Measurements from ENCODE around the gene ITIH4.

Gene ITIH4

DNA sequence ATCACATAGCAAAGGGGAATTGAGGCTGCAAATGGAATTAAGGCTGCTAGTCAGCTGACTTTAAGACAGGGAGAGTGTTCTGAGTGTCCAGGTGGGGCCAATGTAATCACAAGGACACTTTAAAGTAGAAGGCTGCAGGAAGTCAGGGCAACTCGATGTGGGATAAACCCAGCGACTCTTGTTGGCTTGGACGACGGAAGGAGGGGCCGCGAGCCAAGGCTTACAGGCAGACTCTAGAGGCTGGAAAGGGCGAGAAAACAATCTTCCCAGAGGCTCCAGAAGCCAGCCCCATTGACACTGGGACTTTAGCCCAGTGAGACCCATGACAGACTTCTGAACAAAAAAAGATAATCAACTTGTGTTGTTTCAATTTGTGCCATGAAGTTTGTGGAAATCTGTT, 17.3 kb upstream of the ITIH4 start:
- no peak for DNase-seq

DNA sequence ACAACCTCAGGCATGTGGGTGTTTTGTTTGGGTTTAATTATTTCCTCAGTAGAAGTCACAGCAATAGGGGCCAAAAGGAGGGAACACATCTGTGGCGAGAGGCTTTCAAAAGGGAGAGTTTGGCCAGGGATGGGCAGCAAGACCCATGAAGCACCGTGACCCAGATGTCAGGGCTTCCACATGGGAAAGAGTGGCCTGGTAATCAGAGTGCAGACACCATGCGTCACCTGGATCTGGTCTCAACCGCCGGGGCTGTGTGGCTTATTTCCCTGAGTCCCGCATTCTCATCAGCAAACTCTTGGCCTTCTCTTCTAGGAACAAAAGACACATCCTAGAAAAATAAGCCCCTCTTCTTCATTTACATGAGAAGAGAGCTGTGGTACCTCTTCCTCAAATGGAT, 16.8 kb upstream of the ITIH4 start:
- no peak for DNase-seq

DNA sequence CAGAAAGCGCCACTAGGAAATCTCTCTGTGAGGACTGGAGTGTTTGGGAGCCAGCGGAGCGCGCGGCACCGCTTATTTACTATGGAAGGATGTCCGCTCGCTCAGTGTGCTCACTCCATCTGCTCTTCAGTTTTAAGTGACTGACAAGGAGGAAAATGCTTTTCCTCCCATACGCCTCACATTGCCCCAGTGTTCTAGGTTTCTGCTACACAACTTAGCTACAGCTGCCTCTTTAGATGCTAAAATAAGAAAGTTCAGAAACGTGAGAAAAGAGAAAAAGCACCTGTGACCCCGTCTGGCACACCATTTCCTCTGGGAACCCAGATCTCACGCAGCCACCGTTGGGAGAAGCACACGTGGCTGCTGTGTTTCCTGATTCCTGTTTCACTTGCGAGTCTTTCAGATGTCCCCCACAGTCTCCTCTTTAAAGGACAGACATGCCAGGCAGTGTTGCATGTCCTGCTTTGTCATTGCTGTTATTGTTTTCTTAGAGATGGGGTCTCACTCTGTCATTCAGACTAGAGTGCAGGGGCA, 16.0 kb upstream of the ITIH4 start:
- DNase-seq: no peak

DNA sequence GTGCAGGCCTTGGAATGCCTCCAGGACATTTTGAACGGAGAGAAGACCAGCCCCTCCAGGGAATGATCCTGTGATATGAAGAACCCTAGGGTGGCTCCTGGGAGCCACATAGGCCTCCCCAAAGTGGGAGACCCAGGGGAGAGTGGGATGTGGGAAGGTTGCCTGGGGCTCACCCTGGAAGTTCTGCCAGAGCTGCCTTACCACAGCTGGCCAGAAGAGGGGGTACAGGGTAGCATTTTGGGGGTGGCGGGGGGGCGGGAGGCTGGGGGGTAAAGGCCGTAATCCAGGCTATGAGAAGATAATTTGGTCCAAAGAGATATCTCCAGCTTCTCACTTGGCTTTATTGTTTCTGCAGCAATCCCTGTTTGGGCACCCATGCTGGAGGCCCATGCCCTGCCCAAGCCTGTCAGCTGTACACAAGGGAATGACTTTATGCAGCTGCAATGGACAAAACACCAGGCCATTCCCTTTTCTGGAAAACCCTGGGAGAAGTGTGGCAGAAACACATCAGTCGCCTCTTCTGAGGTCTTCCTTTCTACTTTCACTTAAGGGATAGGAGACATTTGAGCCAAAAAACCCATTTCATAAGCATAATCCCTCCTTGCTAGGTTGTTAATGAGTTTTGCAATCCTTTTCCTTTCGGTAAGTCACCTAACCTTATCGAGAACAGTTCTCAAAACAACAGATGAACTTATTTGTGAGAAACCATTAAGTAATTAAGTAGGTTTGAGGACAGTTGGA, 15.4 kb upstream of the ITIH4 start:
- DNase-seq: no peak

DNA sequence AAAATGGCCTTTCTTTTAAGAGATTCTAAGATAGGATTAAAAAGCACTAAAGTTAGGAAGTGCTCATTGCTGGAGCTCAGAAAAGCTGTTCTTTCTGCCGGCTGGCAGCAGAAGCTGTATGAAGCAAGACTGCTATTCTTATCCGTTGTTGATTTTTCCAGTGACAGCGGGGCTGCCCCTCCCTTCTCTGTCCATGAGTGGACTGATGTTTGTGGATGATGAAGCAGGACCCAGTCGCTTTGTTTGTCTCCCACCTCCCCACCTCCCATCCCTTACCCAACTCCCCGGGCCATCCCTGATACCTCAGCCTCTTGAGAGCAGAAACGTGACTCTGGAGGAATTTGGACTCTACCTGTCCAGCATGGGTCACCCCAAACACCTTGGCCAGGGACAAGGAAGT, 14.7 kb upstream of the ITIH4 start:
- DNase-seq: no peak

DNA sequence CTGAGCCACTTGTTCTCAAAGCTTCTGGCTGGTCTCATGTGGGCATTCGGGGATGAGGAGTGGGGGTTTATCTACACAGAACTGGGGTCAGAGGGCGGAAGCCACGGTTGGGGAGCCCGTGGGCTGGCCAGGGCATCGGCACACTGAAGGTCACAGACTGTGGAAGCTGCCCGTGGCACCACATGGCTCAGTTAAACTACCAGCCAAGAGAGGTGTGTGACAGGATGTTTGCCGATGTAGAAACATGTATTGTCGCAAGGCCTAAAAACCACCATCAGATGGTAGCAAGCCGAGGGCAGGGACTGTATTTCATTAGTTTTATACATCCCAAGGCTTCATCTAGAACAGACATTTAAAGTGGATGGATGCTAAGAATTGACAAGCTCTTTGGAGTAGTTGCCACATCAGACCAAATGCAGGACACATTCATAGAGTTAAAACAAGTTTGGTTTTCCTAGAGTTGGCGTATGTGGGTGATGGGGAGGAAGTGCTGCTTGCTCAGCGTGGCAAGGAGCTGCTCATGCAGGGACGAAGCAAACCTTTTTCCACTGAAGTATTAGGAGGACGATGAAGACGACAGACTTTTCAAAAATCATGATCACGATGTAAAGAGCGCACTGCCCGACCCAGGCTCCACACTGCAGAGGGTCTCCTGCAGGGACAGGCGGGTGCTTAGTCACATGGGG, 14.0 kb upstream of the ITIH4 start:
- DNase-seq: no peak

DNA sequence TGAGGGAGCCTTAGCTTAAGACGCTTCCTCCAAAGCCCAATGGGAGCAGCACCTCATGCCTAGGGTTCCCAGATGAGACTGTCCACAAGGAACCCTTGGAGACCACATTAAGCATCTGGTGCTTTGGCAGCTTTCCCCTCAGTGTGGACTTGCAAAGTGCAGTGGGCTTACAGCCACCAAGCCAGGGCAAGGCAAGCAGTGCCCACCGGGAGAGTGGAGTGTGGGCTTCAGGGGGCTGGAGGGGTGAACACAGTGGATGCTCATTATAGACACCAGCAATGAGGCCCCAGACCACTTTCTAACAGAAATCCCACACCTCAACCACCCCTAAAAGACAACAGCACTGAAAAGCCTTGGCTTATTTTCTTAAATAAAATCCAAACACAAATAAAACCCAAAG, 13.4 kb upstream of the ITIH4 start:
- DNase-seq: no peak

DNA sequence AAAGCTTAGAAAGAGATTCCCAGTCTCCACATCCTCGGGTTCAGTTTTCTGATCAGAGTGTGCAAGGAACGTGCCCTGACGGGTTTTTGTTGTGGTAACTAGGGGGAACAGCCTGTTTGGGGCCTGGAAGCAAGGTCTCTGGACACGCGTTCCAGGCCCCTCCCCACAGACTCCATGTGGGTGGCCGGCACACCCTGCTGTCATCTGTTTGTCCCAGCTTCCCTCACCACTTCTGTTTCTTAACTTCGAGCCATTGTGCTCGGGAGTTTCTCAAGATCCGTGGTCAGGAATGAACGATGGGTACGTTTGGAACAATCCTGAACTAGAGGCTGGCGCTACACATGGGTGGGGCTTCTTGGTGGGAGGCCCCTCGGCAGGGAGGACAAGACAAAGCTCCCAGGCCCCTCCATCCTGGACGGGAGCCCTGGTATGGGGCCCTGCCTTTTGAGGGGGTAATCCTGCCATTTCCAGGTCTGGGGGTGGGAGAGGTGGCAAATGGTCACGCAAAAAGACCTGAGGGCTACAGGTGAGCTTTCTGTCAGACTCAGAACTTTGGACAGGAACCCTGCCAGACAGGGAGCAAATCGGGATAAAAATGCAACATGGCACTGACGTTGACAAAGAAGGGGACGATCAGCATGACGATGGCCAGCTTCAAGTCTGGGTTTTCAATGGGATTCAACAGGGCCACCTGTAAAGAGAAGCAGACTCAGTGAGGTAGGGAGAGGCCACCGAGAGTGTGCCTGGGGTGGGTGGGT, 12.8 kb upstream of the ITIH4 start:
- DNase-seq: no peak

DNA sequence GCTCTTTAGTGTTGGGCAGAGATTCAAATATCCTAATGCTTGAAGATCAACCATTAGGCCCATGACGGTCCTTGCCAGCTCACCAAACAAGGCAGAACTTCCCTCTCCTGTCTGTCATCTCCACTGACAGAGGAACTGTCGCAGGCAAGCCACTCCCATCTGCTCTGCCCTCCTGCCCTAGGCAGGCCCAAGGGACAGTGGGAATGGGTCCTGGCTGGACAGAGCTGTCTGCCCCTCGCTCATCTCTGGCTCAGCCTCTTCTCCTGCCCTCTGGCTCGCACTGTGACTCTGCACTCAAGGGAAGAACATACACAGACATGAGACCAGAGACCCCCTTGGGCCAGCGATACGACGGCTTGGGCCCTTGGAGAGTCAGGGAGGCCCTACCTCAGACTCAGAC, 12.0 kb upstream of the ITIH4 start:
- no peak for DNase-seq

DNA sequence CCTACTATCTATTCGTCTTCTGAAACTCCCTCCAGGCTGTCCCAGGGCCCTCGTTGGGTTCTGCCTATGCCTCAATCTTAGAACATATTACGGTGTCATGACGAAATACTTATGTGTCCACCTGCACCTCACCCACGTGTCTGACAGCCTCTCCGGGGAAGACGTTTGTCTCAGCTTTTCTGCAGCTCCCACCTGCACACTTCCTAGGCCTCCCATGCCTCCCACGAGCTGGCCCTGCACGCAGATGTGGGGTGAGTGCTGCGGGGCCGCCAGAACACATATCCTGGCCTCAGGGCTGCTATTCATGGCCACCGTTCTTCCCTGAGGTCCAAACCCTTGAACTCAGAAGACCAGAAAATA, 11.5 kb upstream of the ITIH4 start:
- no peak for DNase-seq

DNA sequence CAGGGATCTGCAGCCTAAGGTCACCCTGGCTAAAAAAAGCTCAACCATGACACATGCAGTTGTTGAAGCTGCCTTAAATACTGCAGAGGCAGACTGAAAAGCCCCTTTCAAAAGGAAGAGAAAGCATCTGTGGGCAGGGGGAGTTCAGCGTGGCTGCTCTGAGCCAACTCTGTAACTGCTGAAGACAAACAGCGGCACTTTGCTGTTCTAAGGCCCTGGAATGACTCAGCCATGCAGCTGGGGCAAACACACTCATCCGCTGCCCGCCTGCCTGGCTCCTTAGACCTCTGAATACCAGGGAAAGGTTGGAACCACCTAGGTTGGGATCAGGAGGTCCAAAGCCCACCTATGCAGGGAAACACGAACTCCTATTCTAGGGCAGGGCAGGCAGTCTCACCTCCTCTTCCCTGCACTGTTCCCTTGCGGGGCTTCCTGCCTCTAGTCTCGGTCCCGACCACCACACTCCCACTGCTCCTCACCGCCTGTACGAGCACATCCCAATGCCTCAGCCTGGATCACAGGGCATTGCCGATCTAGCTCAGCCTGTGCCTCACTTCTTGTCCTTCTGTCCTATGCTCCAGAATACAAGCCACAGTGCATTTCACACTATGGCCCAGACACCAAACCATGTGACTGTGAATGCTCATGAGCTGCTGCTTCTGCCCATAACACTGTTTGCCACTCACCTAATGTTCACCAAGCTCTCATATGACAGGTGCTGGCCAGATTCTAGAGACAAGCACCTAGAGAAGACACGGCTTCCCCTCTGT, 10.9 kb upstream of the ITIH4 start:
- DNase-seq: no peak

DNA sequence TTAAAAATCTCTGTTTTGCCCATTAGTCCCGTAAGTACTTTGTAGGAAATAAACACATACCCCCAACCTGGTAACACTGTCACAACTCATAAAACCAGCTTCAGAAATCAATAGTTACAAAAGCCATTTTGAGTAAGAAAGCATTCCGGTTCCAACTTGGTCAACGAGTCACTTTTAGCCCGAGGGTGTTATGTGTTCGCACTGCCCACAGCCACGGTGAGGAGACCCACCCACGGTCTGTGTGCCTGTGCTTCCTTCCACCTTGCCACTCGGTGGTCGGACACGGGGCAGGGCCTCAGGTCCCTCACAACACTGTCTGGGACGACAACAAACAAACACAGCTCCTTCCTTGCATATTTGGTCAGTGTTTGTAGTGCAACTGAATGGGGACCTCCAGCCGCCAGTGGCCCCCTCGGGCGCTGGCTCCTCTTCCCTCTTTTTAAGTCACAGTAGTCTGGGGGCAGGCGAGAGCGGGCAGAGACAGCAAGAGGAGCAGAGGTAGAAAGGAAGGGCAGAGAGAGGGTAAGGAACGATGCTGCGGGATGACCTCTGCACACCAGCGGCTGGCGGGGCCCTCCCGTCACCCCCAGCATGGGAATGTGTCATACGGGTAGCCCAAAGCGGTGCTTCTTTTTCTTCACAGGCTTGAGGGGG, 9.5 kb upstream of the ITIH4 start:
- no peak for DNase-seq

DNA sequence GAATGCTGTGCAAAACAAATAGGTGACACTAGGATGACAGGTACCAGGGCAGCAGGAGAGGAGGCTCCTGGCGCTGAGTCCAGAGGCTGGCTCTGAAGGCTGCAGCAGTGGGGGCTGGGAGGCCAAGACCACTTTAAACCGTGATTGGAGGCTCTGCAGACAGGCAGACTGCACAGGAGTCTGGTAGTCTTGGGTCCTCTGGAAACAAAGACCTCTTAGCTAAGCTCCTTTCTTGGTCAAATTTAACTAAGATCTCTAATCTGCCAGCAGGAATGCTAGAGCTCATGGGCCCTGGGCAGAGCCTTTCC, 8.8 kb upstream of the ITIH4 start:
- no peak for DNase-seq

DNA sequence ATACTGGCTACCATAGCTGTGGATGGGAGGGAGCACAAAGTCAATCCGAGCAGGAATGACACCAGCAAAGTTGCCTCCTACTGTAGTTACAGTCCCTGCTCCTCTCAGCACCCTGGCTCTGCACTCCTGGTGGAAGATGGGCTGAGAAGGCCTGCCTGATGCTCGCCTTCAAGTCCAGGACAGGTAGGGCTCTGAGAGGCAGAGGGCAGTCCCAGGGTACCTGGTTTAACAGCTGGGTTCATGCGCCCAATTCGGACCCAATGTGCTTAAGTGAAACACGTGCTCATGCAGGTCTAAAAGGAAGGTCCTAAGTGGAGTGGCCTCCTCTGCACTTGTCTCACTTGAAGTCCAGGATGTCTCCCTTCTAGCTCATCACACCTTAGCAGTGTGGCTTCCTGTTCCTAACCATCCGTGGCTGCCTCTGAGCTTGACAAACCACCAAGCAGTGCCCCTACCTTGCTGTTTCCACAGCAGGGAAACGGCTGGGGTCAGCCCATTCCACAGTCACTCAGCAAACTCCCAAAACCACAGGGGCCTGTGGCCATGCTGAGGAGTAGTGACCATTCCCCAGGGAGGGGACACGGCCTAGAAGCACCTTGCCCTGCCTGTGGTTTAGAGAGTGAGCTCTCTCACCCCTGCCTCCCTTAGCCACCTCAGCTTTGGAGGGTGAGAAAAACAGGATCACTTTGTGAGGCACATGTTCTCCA, 8.2 kb upstream of the ITIH4 start:
- DNase-seq: no peak

DNA sequence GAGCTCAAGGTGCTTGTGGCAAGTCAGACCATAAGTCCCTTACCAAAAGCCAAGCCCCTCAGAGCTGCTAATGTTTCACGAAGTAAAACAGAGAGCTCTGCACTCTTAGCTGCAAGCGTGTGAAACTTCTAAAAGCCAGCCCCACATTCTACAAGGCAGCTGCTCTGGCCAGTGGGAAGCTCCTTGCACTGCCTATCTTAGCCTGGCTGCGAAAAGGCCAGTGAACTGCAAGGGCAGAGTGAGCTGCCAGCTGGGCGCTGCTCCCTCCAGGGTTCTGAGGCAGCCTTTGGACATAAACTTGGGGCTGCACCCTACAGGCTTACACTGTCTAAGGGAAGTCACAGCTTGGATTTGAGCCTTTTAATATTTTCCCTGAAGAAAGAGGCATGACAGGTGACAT, 6.5 kb upstream of the ITIH4 start:
- no peak for DNase-seq

DNA sequence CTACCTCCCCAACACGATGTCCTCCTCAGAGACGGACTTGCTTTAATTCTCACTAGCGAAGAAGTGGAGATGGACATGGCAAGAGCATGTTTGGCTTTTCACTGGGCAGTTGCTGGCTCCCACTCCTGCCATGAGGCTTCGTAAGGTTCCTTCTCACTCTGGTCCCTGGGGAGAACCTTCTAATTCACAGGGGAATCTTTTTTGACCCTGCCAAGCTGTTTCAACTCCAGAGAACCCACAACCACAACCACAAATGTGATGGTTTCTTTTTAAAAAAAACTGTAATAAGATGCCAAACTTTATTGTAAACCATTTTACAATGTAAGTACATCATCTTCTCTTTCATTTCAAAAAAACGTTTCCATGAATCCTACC, 6.0 kb upstream of the ITIH4 start:
- DNase-seq: no peak

DNA sequence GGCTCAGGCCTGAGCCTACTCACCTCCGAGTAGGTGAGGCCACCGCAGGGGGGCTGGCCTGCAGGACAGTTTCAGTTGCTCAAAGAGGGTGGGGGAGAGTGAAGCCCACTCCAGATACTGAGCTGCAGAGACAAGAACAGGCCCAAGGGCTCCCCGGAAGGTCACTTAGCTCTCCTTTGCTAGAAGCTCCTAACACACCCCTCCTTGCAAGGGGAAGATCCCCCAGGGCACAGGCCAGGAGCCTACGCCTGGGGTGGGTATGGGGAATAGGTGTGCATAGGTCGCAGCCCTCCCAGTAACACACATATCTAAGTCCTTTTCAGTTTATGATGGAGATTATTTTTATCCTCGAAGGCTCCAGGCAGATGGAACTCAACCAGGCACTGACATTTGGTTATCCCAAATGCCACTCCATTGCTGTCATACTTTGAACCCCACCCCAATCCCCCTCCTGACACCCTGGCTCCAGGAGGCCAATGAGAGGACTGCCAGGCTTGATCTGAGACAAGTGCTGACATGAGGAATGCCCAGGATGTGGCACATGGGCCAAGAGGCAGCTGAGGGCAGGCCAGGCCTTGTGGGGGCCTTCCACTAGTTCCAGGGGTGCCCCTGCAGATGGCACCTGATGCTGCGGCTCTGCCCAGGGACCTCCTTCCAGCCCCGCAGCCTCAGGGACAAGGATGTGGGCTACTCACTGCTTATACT, 5.4 kb upstream of the ITIH4 start:
- DNase-seq: no peak

DNA sequence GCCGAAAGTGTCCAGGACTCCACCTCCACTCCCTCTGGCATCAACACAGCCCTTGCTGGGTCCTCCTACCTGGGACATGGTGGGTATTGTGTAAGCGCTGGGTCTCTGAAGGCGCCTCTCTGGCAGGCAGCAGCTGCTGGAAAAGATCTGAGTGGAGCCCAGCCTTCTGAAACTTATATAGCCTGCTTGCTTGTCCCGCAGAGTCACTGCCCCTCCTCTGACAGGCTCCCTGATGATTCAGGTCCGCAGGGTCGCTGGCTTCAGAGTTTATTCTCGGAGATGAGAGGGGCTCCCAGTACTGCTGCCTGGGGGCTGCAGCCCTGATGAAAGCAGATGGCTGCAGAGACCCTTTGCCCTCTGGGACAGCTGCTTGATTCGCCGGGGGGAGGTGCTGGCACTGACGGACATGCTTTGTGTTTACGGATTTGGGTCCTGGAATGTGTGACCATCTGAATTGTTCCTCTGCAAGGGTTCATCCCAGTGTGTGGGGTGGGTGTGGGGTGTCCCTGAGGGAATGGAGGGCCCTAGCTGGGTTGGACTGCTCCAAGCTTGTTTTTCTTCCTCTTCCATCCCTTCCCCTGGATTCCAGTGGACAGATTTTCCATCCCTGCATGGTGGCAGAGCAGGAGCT, 4.5 kb upstream of the ITIH4 start, which contains the start of gene MUSTN1:
TSS of gene MUSTN1 (minus strand) at position 149 of the 631 bp plus-strand sequence. CDS start at position 78, 71 bp downstream.
- no peak for DNase-seq

DNA sequence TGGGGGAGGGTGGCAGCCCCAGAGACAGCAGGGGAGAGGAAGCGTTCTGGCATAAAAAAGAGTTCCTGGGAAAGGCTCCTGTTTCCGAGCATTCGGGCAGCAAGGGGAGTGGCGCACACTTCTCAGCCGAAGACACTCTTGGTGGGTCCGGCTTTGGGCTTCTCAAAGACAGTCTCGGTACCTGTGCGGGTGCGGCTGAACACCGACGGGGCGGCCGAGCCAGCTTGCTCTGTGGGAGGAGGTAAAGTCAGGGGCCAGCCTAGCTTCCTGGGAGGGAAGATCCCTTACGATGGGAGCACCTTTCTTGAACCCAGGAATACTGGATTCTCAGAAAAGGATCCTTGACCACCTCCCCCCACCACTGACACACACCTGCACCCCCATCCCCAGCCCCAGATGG, 2.7 kb upstream of the ITIH4 start:
- no peak for DNase-seq

DNA sequence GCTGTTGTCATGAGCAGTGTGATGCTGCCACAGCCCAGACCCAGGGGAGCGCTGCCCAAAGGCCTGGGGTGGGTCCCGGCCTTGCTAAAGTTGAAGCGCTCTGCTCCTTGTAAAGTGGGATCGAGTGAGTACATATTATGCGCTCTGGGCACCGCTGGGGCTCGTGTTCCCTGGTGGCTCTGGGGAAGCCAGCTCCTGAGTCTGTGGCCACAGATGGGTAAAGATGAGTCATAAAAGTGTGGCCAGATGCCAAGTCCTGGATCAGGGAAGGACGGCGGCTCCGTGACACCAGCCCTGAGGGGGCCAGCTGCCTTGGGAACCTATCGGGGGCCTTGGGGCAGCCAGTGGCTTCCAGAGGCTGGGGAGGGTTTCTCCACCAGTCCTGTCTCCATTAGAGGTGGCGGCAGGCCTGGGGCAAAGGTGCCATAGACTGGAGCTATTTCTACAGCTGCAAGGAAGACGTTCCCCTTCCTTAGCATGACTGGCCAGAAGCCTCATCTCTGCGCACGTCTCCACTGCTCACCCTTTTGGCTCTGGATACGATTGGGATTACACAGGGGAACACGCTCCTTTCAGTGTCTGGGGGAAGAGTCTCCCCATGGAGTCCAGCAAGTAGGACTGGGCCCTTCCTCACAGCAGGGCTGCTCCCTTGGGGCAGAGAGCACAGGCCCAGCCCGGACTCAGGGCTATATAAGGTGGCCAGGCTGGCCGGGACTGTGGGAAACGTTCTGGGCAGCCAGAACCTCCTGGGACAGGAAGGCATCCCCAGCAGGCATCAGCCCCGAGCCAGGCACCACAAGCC, 1.2 kb upstream of the ITIH4 start:
- DNase-seq: peak; percentile 7

All from NCI-H1105 (cell line).